Kidney (tissue), 14 donors: ENCODE measurements around the gene ME3. TPM values are rescaled to one million over a fixed set of nuclear protein-coding genes. Genes with fewer than 3 reads are reported as not detected.

Experiments used
- DNase-seq, 5 donors: peaks; one replicate each; pipeline ENCODE4 v3.0.0-alpha.2; 2013 to 2020
- FAIRE-seq: peaks from 2 replicates; lab custom pipeline; 2012; peaks lifted over from hg19 to GRCh38; lab: Jason Lieb, UNC
- H3K27ac ChIP-seq, 2 donors: one replicate each; pipeline ENCODE4 v1.7.0; 2013; ENCODE audit warnings: low read depth in 2 of 2, low read length in 2 of 2, inconsistent platforms in 1 of 2
- H3K27me3 ChIP-seq: one replicate; pipeline ENCODE4 v1.7.1; 2013; ENCODE audit warnings: low read length, inconsistent platforms; ENCODE audit not compliant: control insufficient read depth, insufficient read depth
- H3K36me3 ChIP-seq, 3 donors: one replicate each; pipeline versions ENCODE4 v1.7.0 to v1.7.1; 2013; ENCODE audit warnings: low read length in 3 of 3, control low read depth in 1 of 3, inconsistent platforms in 1 of 3; ENCODE audit not compliant: insufficient read depth in 3 of 3, control insufficient read depth in 2 of 3
- H3K4me1 ChIP-seq, 3 donors: one replicate each; pipeline versions ENCODE4 v1.7.0 to v1.7.1; 2013; ENCODE audit warnings: low read length in 3 of 3, inconsistent platforms in 1 of 3, low read depth in 1 of 3; ENCODE audit not compliant: control insufficient read depth in 2 of 3, insufficient read depth in 2 of 3
- H3K4me3 ChIP-seq, 3 donors: one replicate each; pipeline versions ENCODE4 v1.7.0 to v1.8.1; 2013; ENCODE audit warnings: low read length in 3 of 3, control low read depth in 1 of 3, inconsistent platforms in 1 of 3
- H3K9ac ChIP-seq, 3 donors: one replicate each; pipeline versions ENCODE4 v1.7.0 to v1.7.1; 2013; ENCODE audit warnings: low read length in 3 of 3, control low read depth in 1 of 3, inconsistent platforms in 1 of 3
- H3K9me3 ChIP-seq, 3 donors: one replicate each; pipeline versions ENCODE4 v1.7.0 to v1.7.1; 2013; ENCODE audit warnings: low read length in 3 of 3, control low read depth in 1 of 3, inconsistent platforms in 1 of 3; ENCODE audit not compliant: control insufficient read depth in 2 of 3, insufficient read depth in 1 of 3
- intact Hi-C: fragments of 100-400 bp; cut with DNase I; formaldehyde crosslinking; loops from one replicate; pipeline ENCODE4 v1.11.1; 2022
- polyA plus RNA-seq: library from polyadenylated mRNA; stranded (reverse); fragments of 350-450 nt; fragmentation: Illumina TruSeq; extraction: RNeasy Lipid Tissue Mini Kit (QIAGEN cat#74804); gene quantifications from one replicate; pipeline ENCODE4 v1.2.3, GENCODE V29; 2014; ENCODE audit warnings: low read depth, low replicate concordance; ENCODE audit not compliant: insufficient read depth
- total RNA-seq: library from RNA; stranded (reverse); fragmentation: NEBNext Ultra II Directional; extraction: Animal tissue kit (Norgen Biotek cat#: 25700); gene quantifications from one replicate; pipeline ENCODE4 v1.2.1, GENCODE V29; 2021
- TF ChIP-seq, protein P1 (sequence below): IDR thresholded peaks from 3 replicates; pipeline ENCODE4 v1.5.1; 2012; ENCODE audit warnings: mild to moderate bottlenecking, moderate library complexity, borderline replicate concordance; ENCODE audit not compliant: insufficient read depth; ENCODE audit errors: extremely low read depth
- donor health status: control.
- donor health status: control.
- donor health status: control.
- donor health status: control.
- donor health status: control.
- donor health status: DM: yes; HTN: yes; CAD: no.
- donor health status: Normal renal cell carcinoma (clear cell type).

ME3 gene
- total and polyA plus RNA-seq, 2 donors from 2014 or later: 13.2 to 32.2 TPM

DNA sequence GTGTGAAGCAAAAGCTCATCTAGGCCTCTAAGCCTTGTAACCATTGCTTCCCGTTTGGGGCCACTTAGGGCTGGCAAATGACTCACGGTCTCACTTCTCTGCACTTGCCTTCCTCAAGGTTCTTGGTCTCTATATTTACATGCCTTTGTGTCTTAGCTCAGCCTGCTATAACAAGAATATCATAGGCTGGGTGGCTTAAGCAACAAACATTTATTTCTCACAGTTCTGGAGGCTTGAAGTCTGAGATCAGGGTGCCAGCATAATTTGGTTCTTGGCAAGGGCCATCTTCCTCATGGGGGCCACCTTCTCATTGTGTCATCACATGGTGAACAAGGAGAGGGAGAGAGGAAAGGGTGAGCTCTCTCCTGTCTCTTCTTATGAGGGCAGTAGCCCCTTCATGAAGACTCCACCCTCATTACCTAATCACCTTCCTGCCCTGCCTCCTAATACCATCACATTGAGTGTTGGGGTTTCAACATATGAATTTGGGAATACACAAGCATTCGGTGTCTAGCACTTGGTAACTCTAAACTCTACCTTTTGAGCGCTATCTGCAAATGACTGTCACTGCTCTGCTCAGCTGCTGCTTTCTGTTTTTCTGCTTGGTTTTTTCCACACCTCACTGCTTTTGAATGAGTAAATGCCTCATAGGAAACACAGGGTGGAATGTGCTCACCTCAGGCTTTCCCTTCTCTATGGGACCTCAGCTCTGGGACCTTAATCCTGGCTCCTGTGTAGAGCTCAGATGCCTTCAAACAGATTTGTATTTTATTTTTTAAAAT, 16.2 kb upstream of the ME3 start:
- FAIRE-seq (no peak), DNase-seq (peak in 2 of 5 donors; percentile 48 to 53)
- H3K36me3 ChIP-seq: no peaks in the 10 kb centered on the region
- H3K27ac ChIP-seq: peak overlapping the region; percentile 68 to 79
- intact Hi-C loops: no loop called here
- no peaks in the 10 kb centered on the region for H3K9me3 ChIP-seq
- H3K9ac ChIP-seq: peak overlapping the region in 1 of 3 donors; percentile 44
- H3K4me1 ChIP-seq: peaks cover 0 to 2% (median 0%) of the 10 kb centered on the region in 3 donors
- H3K4me3 ChIP-seq: no peak overlapping the region
- H3K27me3 ChIP-seq: no peaks in the 10 kb centered on the region
- TF ChIP-seq, protein P1, sequence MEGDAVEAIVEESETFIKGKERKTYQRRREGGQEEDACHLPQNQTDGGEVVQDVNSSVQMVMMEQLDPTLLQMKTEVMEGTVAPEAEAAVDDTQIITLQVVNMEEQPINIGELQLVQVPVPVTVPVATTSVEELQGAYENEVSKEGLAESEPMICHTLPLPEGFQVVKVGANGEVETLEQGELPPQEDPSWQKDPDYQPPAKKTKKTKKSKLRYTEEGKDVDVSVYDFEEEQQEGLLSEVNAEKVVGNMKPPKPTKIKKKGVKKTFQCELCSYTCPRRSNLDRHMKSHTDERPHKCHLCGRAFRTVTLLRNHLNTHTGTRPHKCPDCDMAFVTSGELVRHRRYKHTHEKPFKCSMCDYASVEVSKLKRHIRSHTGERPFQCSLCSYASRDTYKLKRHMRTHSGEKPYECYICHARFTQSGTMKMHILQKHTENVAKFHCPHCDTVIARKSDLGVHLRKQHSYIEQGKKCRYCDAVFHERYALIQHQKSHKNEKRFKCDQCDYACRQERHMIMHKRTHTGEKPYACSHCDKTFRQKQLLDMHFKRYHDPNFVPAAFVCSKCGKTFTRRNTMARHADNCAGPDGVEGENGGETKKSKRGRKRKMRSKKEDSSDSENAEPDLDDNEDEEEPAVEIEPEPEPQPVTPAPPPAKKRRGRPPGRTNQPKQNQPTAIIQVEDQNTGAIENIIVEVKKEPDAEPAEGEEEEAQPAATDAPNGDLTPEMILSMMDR: no peak

DNA sequence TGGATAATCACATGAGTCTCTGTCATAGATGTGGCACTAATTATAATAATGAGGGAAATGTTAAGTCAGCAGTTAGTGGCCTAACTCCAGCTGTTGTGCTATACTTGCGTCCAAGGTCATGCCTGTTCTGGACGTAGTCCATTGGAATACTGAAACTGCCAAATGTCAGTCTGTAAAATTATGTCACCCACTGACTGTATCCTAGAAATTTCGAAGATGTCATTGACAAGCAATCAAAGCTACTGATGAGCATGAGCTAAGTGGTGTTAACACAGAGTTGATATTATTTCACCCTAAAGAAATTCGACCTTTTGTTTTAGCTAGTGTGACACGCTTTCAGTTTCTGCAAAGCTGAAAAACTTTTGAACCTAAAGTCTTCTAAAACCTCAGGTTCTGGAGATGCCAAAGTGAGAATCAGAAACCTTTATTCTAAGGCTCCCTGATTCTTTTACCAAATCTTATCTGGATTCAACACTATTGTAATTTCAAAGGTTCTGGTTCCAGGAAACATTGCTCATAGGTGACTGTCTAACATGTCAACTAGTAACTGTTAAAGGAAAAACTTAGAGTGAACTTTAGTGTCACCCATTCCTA, 14.9 kb upstream of the ME3 start:
- Histone ChIP-seq H3K9ac (no peak overlapping the region), H3K36me3 (no peaks in the 10 kb centered on the region), H3K27ac (peak overlapping the region in 1 of 2 donors; percentile 36), H3K27me3 (no peaks in the 10 kb centered on the region), H3K9me3 (no peaks in the 10 kb centered on the region), H3K4me1 (peaks cover 0 to 4% (median 0%) of the 10 kb centered on the region in 3 donors), H3K4me3 (no peak overlapping the region)
- FAIRE-seq: peak; percentile 38
- intact Hi-C loops: no loop called here
- TF ChIP-seq, protein P1: no peak
- no peak for DNase-seq

DNA sequence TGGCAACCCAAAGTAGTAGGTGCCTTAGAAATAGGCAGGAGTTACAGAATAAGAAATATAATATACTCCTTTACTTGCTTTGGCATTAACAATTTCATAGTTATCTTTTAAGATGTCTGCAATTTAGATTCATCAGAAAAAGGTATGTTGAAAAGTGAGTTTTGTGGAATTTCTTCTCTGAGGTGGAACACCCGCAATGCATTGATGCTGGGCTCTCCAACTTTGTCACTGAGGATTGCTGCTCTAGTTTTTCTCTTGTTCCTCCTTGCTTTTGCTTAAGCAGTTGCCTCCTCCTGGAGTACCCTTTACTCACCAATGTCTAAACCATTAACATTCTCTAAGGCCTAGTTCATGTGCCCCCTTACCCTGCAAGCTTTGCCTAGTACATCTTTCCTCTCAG, 14.1 kb upstream of the ME3 start:
- H3K9me3 ChIP-seq: no peaks in the 10 kb centered on the region
- H3K4me3 ChIP-seq: no peak overlapping the region
- peaks cover 0 to 8% (median 1%) of the 10 kb centered on the region in 3 donors for H3K4me1 ChIP-seq
- no peaks in the 10 kb centered on the region for H3K36me3 ChIP-seq
- H3K27ac ChIP-seq: no peak overlapping the region
- no peak overlapping the region for H3K9ac ChIP-seq
- intact Hi-C loops: no loop called here
- TF ChIP-seq, protein P1: no peak
- FAIRE-seq (no peak), DNase-seq (no peak)
- H3K27me3 ChIP-seq: no peaks in the 10 kb centered on the region
